ENCODE measurements around the gene CYP2J2. TPM values are rescaled to one million over a fixed set of nuclear protein-coding genes. Genes with fewer than 3 reads are reported as not detected.
A peak's percentile ranks its signal among the peaks of the same experiment; 100 is the strongest.

The CYP2J2 gene
- total and polyA plus RNA-seq, 8 donors: 1.9 to 3.5 (median 2.3) TPM

DNA sequence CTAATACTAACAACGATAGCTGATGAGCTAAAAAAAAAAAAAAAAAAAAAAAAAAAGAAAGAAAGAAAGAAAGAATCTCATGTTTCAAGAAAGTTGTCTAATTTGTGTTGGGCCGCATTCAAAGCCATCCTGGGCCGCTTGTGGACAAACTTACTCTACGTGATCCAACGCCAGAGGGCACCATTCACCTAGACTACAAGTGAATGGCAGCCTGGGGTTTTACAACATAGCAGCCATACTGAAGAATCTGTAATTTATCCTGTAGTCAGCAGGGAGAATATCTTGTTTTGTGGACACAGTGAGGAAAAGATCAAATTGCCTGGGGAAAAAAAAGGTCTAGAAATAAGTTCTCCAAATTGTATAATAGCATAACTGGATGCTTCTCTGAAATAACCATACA is 47.0 kb downstream of the CYP2J2 start:
- intact Hi-C loops (cut with DNase I): loop anchor here in 1 of 2 donors (5.0 kb wide), 1 partner anchor 68 kb away; no protein-coding TSS in a partner anchor
- TF ChIP-seq CTCF (IDR thresholded peaks at IDR 0.05): peak; percentile 39 to 49

GRCh38 chr1:59878370-59878769 is 48.2 kb downstream of the CYP2J2 start:
- Histone ChIP-seq H3K36me3 (no peaks in the 10 kb centered on the region), H3K4me3 (no peak overlapping the region), H3K27me3 (no peaks in the 10 kb centered on the region), H3K9me3 (peaks cover 0 to 8% of the 10 kb centered on the region in 2 donors), H3K4me1 (no peaks in the 10 kb centered on the region), H3K27ac (no peak overlapping the region)
- intact Hi-C loops (cut with DNase I): loop anchor here in 1 of 2 donors (5.0 kb wide), 1 partner anchor 69 kb away; no protein-coding TSS in a partner anchor
- ATAC-seq (no peak), DNase-seq (no peak)
- no peak for TF ChIP-seq CTCF (IDR thresholded peaks at IDR 0.05)

More for the DNA sequence above, 47.0 kb downstream of the CYP2J2 start:
- Histone ChIP-seq H3K27me3 (no peaks in the 10 kb centered on the region), H3K9me3 (peaks cover 0 to 8% of the 10 kb centered on the region in 2 donors), H3K4me1 (no peaks in the 10 kb centered on the region), H3K27ac (no peak overlapping the region), H3K4me3 (no peak overlapping the region), H3K36me3 (no peaks in the 10 kb centered on the region)
- DNase-seq (peak in 3 of 4 donors; percentile 45 to 79 (median 46)), ATAC-seq (peak; percentile 99)

DNA sequence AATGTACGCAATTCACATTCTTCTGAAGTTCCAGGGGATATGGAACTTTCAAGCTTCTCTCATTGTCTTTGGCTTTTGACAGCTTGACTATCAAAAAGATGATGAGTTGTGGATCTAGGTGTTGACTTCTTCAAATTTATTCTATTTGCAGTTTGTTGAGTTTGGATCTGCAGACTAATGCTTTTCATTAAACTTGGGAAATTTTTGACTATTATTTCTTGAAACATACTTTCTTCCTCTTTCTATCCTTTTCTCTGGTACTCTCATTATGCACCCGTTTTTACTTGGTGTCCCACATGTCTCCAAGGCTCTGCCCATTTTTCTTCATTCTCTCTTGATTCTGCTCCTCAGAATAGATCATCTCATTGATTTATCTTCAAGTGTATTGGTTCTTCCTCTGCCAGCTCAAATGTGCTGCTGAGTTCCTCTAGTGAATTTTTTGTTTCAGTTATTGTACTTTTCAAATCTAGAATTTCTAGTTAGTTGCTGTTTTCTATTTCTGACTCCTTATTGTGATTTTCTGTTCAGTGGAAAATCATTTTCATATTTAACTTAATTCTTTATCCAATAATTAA is 49.4 kb downstream of the CYP2J2 start:
- no peak overlapping the region for H3K4me3 ChIP-seq
- no peaks in the 10 kb centered on the region for H3K4me1 ChIP-seq
- no peaks in the 10 kb centered on the region for H3K27me3 ChIP-seq
- peaks cover 0 to 8% of the 10 kb centered on the region in 2 donors for H3K9me3 ChIP-seq
- no peak for TF ChIP-seq CTCF (IDR thresholded peaks at IDR 0.05)
- intact Hi-C loops (cut with DNase I): loop anchor here in 1 of 2 donors (5.0 kb wide), 1 partner anchor 70 kb away; no protein-coding TSS in a partner anchor
- ATAC-seq (no peak), DNase-seq (no peak)
- H3K27ac ChIP-seq: no peak overlapping the region
- no peaks in the 10 kb centered on the region for H3K36me3 ChIP-seq

DNA sequence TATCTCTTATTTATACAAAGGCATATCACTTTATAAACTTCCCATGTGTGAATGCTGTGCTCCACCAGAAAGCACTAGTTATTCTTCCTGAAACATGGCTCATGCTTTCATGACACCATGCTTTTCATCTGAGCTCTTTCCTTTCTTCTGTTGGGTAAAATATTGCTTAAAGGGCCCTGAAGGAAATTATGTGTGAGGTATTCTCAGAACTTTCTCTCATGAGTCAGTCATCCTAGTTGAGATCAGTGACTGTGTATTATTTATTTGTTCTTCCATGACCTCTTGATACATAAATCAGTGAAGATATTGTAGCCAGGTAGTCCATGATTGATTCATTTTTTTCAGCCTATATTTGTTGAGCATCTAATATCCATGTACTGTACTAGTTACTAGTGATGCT is 54.8 kb downstream of the CYP2J2 start:
- no peak for TF ChIP-seq CTCF (IDR thresholded peaks at IDR 0.05)
- intact Hi-C loops (cut with DNase I): no loop called here

DNA sequence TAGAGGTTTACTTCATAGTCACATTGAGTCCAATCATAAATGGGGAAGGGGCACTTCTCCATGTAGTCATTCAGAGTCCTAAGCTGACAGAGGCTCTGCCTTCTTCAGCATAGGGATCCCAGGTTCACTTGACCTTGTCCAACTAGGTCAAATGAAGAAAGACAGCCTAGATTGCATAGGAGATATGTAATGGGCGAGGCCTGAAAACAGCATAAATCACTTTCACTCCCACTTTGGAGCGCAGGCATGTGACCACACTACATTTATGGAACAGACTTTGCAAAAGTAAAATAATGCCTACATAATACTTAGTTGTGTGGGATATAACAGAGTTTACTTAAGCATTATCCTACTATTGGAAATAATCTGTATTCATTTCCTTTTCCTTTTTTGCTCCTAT is 60.1 kb downstream of the CYP2J2 start:
- no peak for DNase-seq
- Histone ChIP-seq H3K9me3 (no peaks in the 10 kb centered on the region), H3K27ac (no peak overlapping the region), H3K36me3 (no peaks in the 10 kb centered on the region), H3K4me1 (no peaks in the 10 kb centered on the region), H3K27me3 (no peaks in the 10 kb centered on the region), H3K4me3 (no peak overlapping the region)
- TF ChIP-seq CTCF (IDR thresholded peaks at IDR 0.05): no peak
- intact Hi-C loops (cut with DNase I): no loop called here
- ATAC-seq: no peak

More for the DNA sequence above, 54.8 kb downstream of the CYP2J2 start:
- ATAC-seq (no peak), DNase-seq (no peak)
- Histone ChIP-seq H3K27me3 (no peaks in the 10 kb centered on the region), H3K36me3 (no peaks in the 10 kb centered on the region), H3K4me1 (no peaks in the 10 kb centered on the region), H3K27ac (no peak overlapping the region), H3K4me3 (no peak overlapping the region), H3K9me3 (peaks cover 0 to 6% of the 10 kb centered on the region in 2 donors)

All from left lung (tissue), 10 donors.